K562 (cell line): ENCODE results near the gene C20orf96. TPM values are rescaled to one million over a fixed set of nuclear protein-coding genes. Genes with fewer than 3 reads are reported as not detected.

Experiments
- BRD4 ChIP-seq: fragments of 200-600 bp; sonication (generic); IDR thresholded peaks from 2 replicates; pipeline ENCODE4 v1.6.1; 2017; ENCODE audit warnings: inconsistent platforms
- CXXC5 ChIP-seq: fragments of 250-450 bp; sonication (Bioruptor Pico); IDR thresholded peaks from 2 replicates; pipeline ENCODE4 v1.8.0; 2022; ENCODE audit warnings: inconsistent platforms, mild to moderate bottlenecking, moderate library complexity
- GMEB1 ChIP-seq: fragments of 250-450 bp; sonication (Bioruptor Pico); IDR thresholded peaks from 2 replicates; pipeline ENCODE4 v1.4.0; 2020; ENCODE audit warnings: mild to moderate bottlenecking
- HBP1 ChIP-seq: fragments of 450-650 bp; formaldehyde crosslinking; IDR thresholded peaks from 2 replicates; pipeline ENCODE4 v1.4.0; 2022; ENCODE audit warnings: missing genetic modification characterization
- KAT2B ChIP-seq: IDR thresholded peaks from one replicate; pipeline ENCODE4 v1.6.1; 2012; ENCODE audit warnings: low read depth, mild to moderate bottlenecking, control low read depth, inconsistent platforms, low read length, moderate library complexity
- PKNOX1 ChIP-seq: fragments of 450-650 bp; IDR thresholded peaks from 2 replicates; pipeline ENCODE4 v1.6.1; 2016
- RBM34 ChIP-seq: fragments of 200-400 bp; formaldehyde crosslinking; IDR thresholded peaks from 2 replicates; pipeline ENCODE4 v1.6.1; 2018; ENCODE audit warnings: low read length, borderline replicate concordance; ENCODE audit not compliant: insufficient read depth
- SLC30A9 ChIP-seq: fragments of 250-450 bp; sonication (Bioruptor Pico); IDR thresholded peaks from 2 replicates; pipeline ENCODE4 v1.8.0; 2022; ENCODE audit warnings: mild to moderate bottlenecking, moderate library complexity
- ZBTB2 ChIP-seq: fragments of 450-650 bp; IDR thresholded peaks from 2 replicates; pipeline ENCODE4 v1.6.1; 2016; ENCODE audit warnings: antibody characterized with exemption
- ZNF24 ChIP-seq: fragments of 450-650 bp; IDR thresholded peaks from 2 replicates; pipeline ENCODE4 v1.6.1; 2016
- ZNF512 ChIP-seq: IDR thresholded peaks from 2 replicates; pipeline ENCODE4 v1.6.1; 2016; ENCODE audit warnings: missing genetic modification characterization, missing compliant biosample characterization
- ZNF609 ChIP-seq: sonication (generic); formaldehyde crosslinking; IDR thresholded peaks from 2 replicates; pipeline ENCODE4 v1.8.1; 2023; ENCODE audit warnings: missing genetic modification reagents, mild to moderate bottlenecking, borderline replicate concordance
- polyA plus RNA-seq, 8 experiments: library from polyadenylated mRNA; depleted of rRNA in 4 of 8; stranded (reverse) in 5 of 8; unstranded in 3 of 8; fragments of >200 nt; fragmentation: Nextera tagmentation in 2 of 8; fragmentation: Illumina TruSeq in 1 of 8; extraction: Ambion mirVana in 2 of 8; extraction: Trizol in 1 of 8; gene quantifications; 2 replicates each; pipeline versions ENCODE4 v1.2.1 to v1.2.3, GENCODE V29; 2011 to 2014; ENCODE audit warnings: inconsistent platforms in 1 of 8, missing spikeins in 1 of 8
- total RNA-seq, 7 experiments: library from RNA; depleted of rRNA in 6 of 7; stranded (reverse); fragments of >200 nt in 6 of 7; fragmentation: Illumina TruSeq in 2 of 7; extraction: Trizol in 2 of 7; gene quantifications; 2 replicates each; pipeline versions ENCODE4 v1.2.1 to v1.2.3, GENCODE V29; 2011 to 2021; ENCODE audit warnings: low replicate concordance in 1 of 7

Gene C20orf96
- total and polyA plus RNA-seq, 9 of the 15 experiments (the other 6 are each of a cell fraction or from before 2014, with no cell fraction given) = 1.7 to 11.7 (median 4.2) TPM

GRCh38 chr20:297098-297924 is 6.8 kb upstream of the C20orf96 start, which contains the start of gene ZCCHC3 (continued):
- TF ChIP-seq KAT2B = no peak
- TF ChIP-seq BRD4 = no peak; the same call in 1 of the 2 replicates
- no peak for TF ChIP-seq ZNF512 (tag)
- TF ChIP-seq ZBTB2 = 0 out of 2 replicates have a peak, but pooled peaks have one; percentile 47
- TF ChIP-seq RBM34 = no peak
- TF ChIP-seq ZNF24 = 0 out of 2 replicates have a peak, but pooled peaks have one; percentile 33
- peak; percentile 61 for TF ChIP-seq GMEB1 (CRISPR knock-in tag)
- TF ChIP-seq CXXC5 (CRISPR knock-in tag) = peak; percentile 96
- no peak for TF ChIP-seq PKNOX1
- TF ChIP-seq ZNF609 (CRISPR knock-in tag) = no peak
- no peak for TF ChIP-seq HBP1 (CRISPR knock-in tag)
- no peak for TF ChIP-seq SLC30A9 (CRISPR knock-in tag)
